Lower lobe of right lung (tissue), 2 donors: Measurements from ENCODE around the gene EPHA6. TPM values are rescaled to one million over a fixed set of nuclear protein-coding genes. Genes with fewer than 3 reads are reported as not detected.

Source experiments
- ATAC-seq, 2 donors: fragments of 200-7000 bp; cut with Tn5 transposase; one replicate each; pipeline ENCODE4 v1.9.1; 2020 to 2022; ENCODE audit warnings: mild to moderate bottlenecking in 2 of 2, moderate library complexity in 2 of 2
- DNase-seq: peaks from one replicate; pipeline ENCODE4 v3.0.0-alpha.2; 2020
- H3K27ac ChIP-seq: fragments of 200-600 bp; one replicate; pipeline ENCODE4 v1.8.0; 2022
- H3K27me3 ChIP-seq: fragments of 200-600 bp; one replicate; pipeline ENCODE4 v1.8.0; 2022; ENCODE audit warnings: low read depth
- H3K36me3 ChIP-seq: fragments of 200-600 bp; one replicate; pipeline ENCODE4 v1.8.0; 2022; ENCODE audit warnings: mild to moderate bottlenecking
- H3K4me1 ChIP-seq: fragments of 200-600 bp; one replicate; pipeline ENCODE4 v1.8.0; 2022
- H3K4me3 ChIP-seq: fragments of 200-600 bp; one replicate; pipeline ENCODE4 v1.8.0; 2022; ENCODE audit warnings: mild to moderate bottlenecking
- H3K9me3 ChIP-seq: fragments of 200-600 bp; one replicate; pipeline ENCODE4 v1.8.0; 2022
- CTCF ChIP-seq: fragments of 200-600 bp; IDR thresholded peaks from one replicate; pipeline ENCODE4 v1.8.0; 2022; ENCODE audit warnings: antibody characterized with exemption, mild to moderate bottlenecking
- intact Hi-C: fragments of 100-400 bp; cut with DNase I; formaldehyde crosslinking; loops from one replicate; pipeline ENCODE4 v1.11.0; 2022
- total RNA-seq: library from RNA; stranded (reverse); fragmentation: NEBNext Ultra II Directional; extraction: Animal tissue kit (Norgen Biotek cat#: 25700); gene quantifications from one replicate; pipeline ENCODE4 v1.2.1, GENCODE V29; 2021
- donor health status: DM: no; HTN: yes; CAD: no; lungs with severe emphysema.

EPHA6 gene
- total RNA-seq, 1 donor from 2014 or later: 0.53 TPM

- H3K27ac ChIP-seq: no peak overlapping the region
- DNase-seq: no peak
- intact Hi-C loops: no loop called here
- H3K27me3 ChIP-seq: no peaks in the 10 kb centered on the region
- no peak for TF ChIP-seq CTCF
- H3K4me1 ChIP-seq: no peaks in the 10 kb centered on the region
- no peak overlapping the region for H3K4me3 ChIP-seq
- no peaks in the 10 kb centered on the region for H3K9me3 ChIP-seq
- ATAC-seq: no peak
- no peaks in the 10 kb centered on the region for H3K36me3 ChIP-seq
These were observed 252.1 kb downstream of the EPHA6 start for GRCh38 chr3:97066531-97066930.

- intact Hi-C loops: no loop called here
- H3K27ac ChIP-seq: no peak overlapping the region
- DNase-seq: no peak
- no peaks in the 10 kb centered on the region for H3K9me3 ChIP-seq
- ATAC-seq: no peak
- H3K4me3 ChIP-seq: no peak overlapping the region
- H3K27me3 ChIP-seq: no peaks in the 10 kb centered on the region
- H3K4me1 ChIP-seq: no peaks in the 10 kb centered on the region
- H3K36me3 ChIP-seq: no peaks in the 10 kb centered on the region
- TF ChIP-seq CTCF: no peak
These were observed 255.9 kb downstream of the EPHA6 start for GRCh38 chr3:97070302-97070701.

- no peak for TF ChIP-seq CTCF
- no peak overlapping the region for H3K27ac ChIP-seq
- DNase-seq (no peak), ATAC-seq (no peak)
- no peak overlapping the region for H3K4me3 ChIP-seq
- intact Hi-C loops: no loop called here
- no peaks in the 10 kb centered on the region for H3K4me1 ChIP-seq
- H3K27me3 ChIP-seq: no peaks in the 10 kb centered on the region
- no peaks in the 10 kb centered on the region for H3K9me3 ChIP-seq
- no peaks in the 10 kb centered on the region for H3K36me3 ChIP-seq
These were observed 260.2 kb downstream of the EPHA6 start for GRCh38 chr3:97074546-97074945.

GRCh38 chr3:97076673-97077072, 262.3 kb downstream of the EPHA6 start:
- Histone ChIP-seq H3K4me1 (no peaks in the 10 kb centered on the region), H3K36me3 (no peaks in the 10 kb centered on the region), H3K27ac (no peak overlapping the region), H3K9me3 (no peaks in the 10 kb centered on the region), H3K4me3 (no peak overlapping the region), H3K27me3 (no peaks in the 10 kb centered on the region)
- TF ChIP-seq CTCF: no peak
- no peak for ATAC-seq
- intact Hi-C loops: no loop called here
- no peak for DNase-seq

- Histone ChIP-seq H3K9me3 (no peaks in the 10 kb centered on the region), H3K27ac (no peak overlapping the region), H3K27me3 (no peaks in the 10 kb centered on the region), H3K4me1 (no peaks in the 10 kb centered on the region), H3K4me3 (no peak overlapping the region), H3K36me3 (no peaks in the 10 kb centered on the region)
- DNase-seq (no peak), ATAC-seq (no peak)
- TF ChIP-seq CTCF: no peak
- intact Hi-C loops: no loop called here
These were observed 275.2 kb downstream of the EPHA6 start for GRCh38 chr3:97089621-97090020.

GRCh38 chr3:97102641-97103040, 288.2 kb downstream of the EPHA6 start:
- no peaks in the 10 kb centered on the region for H3K4me1 ChIP-seq
- no peaks in the 10 kb centered on the region for H3K27me3 ChIP-seq
- H3K9me3 ChIP-seq: no peaks in the 10 kb centered on the region
- intact Hi-C loops: no loop called here
- no peak overlapping the region for H3K4me3 ChIP-seq
- ATAC-seq: no peak
- DNase-seq: no peak
- no peak overlapping the region for H3K27ac ChIP-seq
- no peak for TF ChIP-seq CTCF
- no peaks in the 10 kb centered on the region for H3K36me3 ChIP-seq
